ENCODE measurements around the gene DPCD. TPM values are rescaled to one million over a fixed set of nuclear protein-coding genes. Genes with fewer than 3 reads are reported as not detected.

Gene DPCD
- total and polyA plus RNA-seq, 2 of the 8 experiments (the other 6 are each of a cell fraction or from before 2014, with no cell fraction given): 21.2 to 31.4 TPM

DNA sequence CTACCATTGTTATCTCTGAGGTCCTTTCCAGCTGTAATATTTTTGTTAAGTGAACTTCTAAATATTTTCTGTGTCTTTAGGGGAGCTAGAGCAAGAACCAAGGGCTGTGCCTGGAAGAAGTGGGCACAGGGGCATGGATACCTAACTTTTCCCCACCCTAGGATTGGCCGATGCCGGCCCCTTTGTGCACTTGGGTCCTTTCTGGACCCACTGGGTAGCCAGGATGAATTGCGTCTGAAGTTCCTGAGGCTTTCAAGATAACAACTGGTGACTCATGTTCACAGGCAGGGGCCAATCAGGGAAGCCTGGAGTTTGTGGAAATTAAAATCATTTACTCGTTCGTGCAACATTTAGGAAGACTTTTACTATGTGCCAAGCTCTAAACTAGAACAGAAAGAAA, 758 bp downstream of the DPCD start:
- Histone ChIP-seq H3K9me3 (ENCODE audit: insufficient read depth in 2 of 2, low read depth in 1 of 2, low read length in 1 of 2) (no peaks in the 10 kb centered on the region), H3K56ac (replicated peaks; ENCODE audit: insufficient read length, low read depth, low read length) (no peak overlapping the region), H2BK15ac (ENCODE audit: low read length) (no peak overlapping the region), H3K4ac (replicated peaks; ENCODE audit: insufficient read length, low read depth, low read length) (no peak overlapping the region), H4K20me1 (replicated peaks in 1 of 2; ENCODE audit: control insufficient read depth in 1 of 2, insufficient read depth in 2 of 2, low read length in 2 of 2) (no peaks in the 10 kb centered on the region), H3K36me3 (ENCODE audit: control insufficient read depth in 2 of 4, insufficient read depth in 4 of 4, low read length in 3 of 4) (peaks cover 0 to 9% (median 0%) of the 10 kb centered on the region in 4 experiments; a peak in 2 of 8 replicates), H4K5ac (ENCODE audit: insufficient read length, low read depth, low read length) (no peak overlapping the region), H3K23me2 (ENCODE audit: low read depth, low read length) (peaks cover 8% of the 10 kb centered on the region), H3K79me2 (ENCODE audit: control insufficient read depth in 1 of 2, insufficient read depth in 2 of 2, low read length in 2 of 2) (peaks cover 0 to 8% of the 10 kb centered on the region in 2 experiments; a peak in 1 of 4 replicates), H3K27ac (ENCODE audit: low read depth, low read length) (no peak overlapping the region), H3K4me1 (replicated peaks in 1 of 4; ENCODE audit: control insufficient read depth in 3 of 4, insufficient read depth in 4 of 4, low read length in 3 of 4) (peaks cover 0 to 4% (median 4%) of the 10 kb centered on the region in 4 experiments; a peak in 6 of 7 replicates), H3K4me3 (ENCODE audit: extremely low read depth in 1 of 4, insufficient read depth in 2 of 4, low read depth in 3 of 4, low read length in 4 of 4) (peak overlapping the region; percentile 83 to 96 (median 88); a peak in 7 of 8 replicates), H2AK5ac (ENCODE audit: low read depth, low read length) (no peak overlapping the region), H3K4me2 (ENCODE audit: insufficient read depth in 1 of 2, low read depth in 2 of 2, low read length in 2 of 2) (peak overlapping the region; percentile 81 to 94), H4K91ac (replicated peaks; ENCODE audit: insufficient read length, low read length) (no peak overlapping the region), H4K8ac (ENCODE audit: extremely low read depth, insufficient read depth, low read length) (no peak overlapping the region), H2BK120ac (replicated peaks; ENCODE audit: low read depth, low read length) (no peak overlapping the region), H3K9ac (replicated peaks in 1 of 4; ENCODE audit: extremely low read depth in 1 of 4, low read depth in 3 of 4, low read length in 3 of 4) (no peak overlapping the region), H2BK12ac (ENCODE audit: low read depth, low read length) (no peak overlapping the region), H2BK5ac (ENCODE audit: low read depth, low read length) (no peak overlapping the region), H3K14ac (ENCODE audit: insufficient read length) (no peak overlapping the region), H2AFZ (ENCODE audit: low read length) (no peak overlapping the region), H3K23ac (ENCODE audit: insufficient read length) (no peak overlapping the region), H3K79me1 (ENCODE audit: low read depth, low read length) (no peaks in the 10 kb centered on the region; the same call in 1 of the 2 replicates), H2BK20ac (ENCODE audit: low read length) (no peak overlapping the region), H3K18ac (ENCODE audit: extremely low read depth, low read length) (no peak overlapping the region), H3K27me3 (replicated peaks in 1 of 4; ENCODE audit: control insufficient read depth in 3 of 4, extremely low read depth in 1 of 4, insufficient read depth in 3 of 4, low read length in 3 of 4) (no peaks in the 10 kb centered on the region)
- POLR2A ChIA-PET (ENCODE audit: partially characterized antibody): interaction anchor here (0.5 to 5.2 kb wide), 3 partner anchors 12 to 1579 kb away, joined by 3 to 42 read pairs (median 3); no protein-coding TSS in a partner anchor
- WGBS, 2 experiments (ENCODE audit: extremely low coverage in 1 of 2, insufficient coverage in 1 of 2, insufficient read length in 1 of 2, insufficient replicate concordance in 2 of 2, low coverage in 1 of 2, low lambda C conversion rate in 2 of 2, missing lambda C conversion rate in 1 of 2): 77% methylated on average over 5 of the region's 5 CpGs; no CpG with 5 or more reads in 1 of the 2 experiments
- DNase-seq (ENCODE audit: low read depth in 1 of 2, low spot score in 2 of 2) (no peak), FAIRE-seq (no peak)
- CTCF ChIA-PET (ENCODE audit: partially characterized antibody): interaction anchor here (0.6 to 5.7 kb wide), 8 partner anchors 13 to 953 kb away, joined by 3 to 30 read pairs (median 4); partner anchors contain the start of gene NPM3
- peak; percentile 72; the same call in 1 of the 2 replicates for TF ChIP-seq RFX5 (IDR thresholded peaks at IDR 0.05; ENCODE audit: borderline replicate concordance, low read depth, low read length)
- no peak for TF ChIP-seq SUZ12 (IDR thresholded peaks at IDR 0.05; ENCODE audit: low read length)

Data from H1 (cell line).